MCF 10A (cell line): ENCODE results near the gene PLEKHH1. TPM values are rescaled to one million over a fixed set of nuclear protein-coding genes. Genes with fewer than 3 reads are reported as not detected.

Experiments used
- BruUV-seq: library from RNA; stranded (reverse); fragments of 400-500 nt; replicated peaks from 2 replicates; lab custom pipeline; 2021; lab: Mats Ljungman, UMichigan
- CTCF ChIA-PET: fragments of 300-600 bp; sonication (Branson Sonifier 250); formaldehyde crosslinking; extraction: SDS; loops from one replicate; lab custom pipeline; 2021; ENCODE audit warnings: antibody characterized with exemption, inconsistent platforms; lab: Yijun Ruan, JAX
- POLR2A ChIA-PET: fragments of 300-600, 350-650 bp; sonication (Branson Sonifier 250); formaldehyde crosslinking; extraction: SDS; loops from one replicate; lab custom pipeline; 2020; ENCODE audit warnings: antibody characterized with exemption, inconsistent platforms; lab: Yijun Ruan, JAX
- DNase-seq: peaks from one replicate; pipeline ENCODE4 v3.0.0-alpha.2; 2018; ENCODE audit not compliant: unreplicated experiment
- H3K27ac Mint-ChIP-seq: one replicate; pipeline ENCODE4 v1.8.0; 2022; ENCODE audit warnings: mild to moderate bottlenecking, low read depth, mixed read lengths; ENCODE audit not compliant: unreplicated experiment
- H3K27me3 Mint-ChIP-seq: one replicate; pipeline ENCODE4 v1.8.0; 2022; ENCODE audit warnings: mixed read lengths; ENCODE audit not compliant: insufficient read depth, unreplicated experiment
- H3K36me3 Mint-ChIP-seq: one replicate; pipeline ENCODE4 v1.8.0; 2022; ENCODE audit warnings: mild to moderate bottlenecking, moderate library complexity, mixed read lengths; ENCODE audit not compliant: insufficient read depth, unreplicated experiment
- H3K4me1 Mint-ChIP-seq: one replicate; pipeline ENCODE4 v1.8.0; 2022; ENCODE audit warnings: mixed read lengths; ENCODE audit not compliant: insufficient read depth, unreplicated experiment
- H3K4me3 Mint-ChIP-seq: one replicate; pipeline ENCODE4 v1.8.0; 2022; ENCODE audit warnings: mild to moderate bottlenecking, moderate library complexity, mixed read lengths; ENCODE audit not compliant: unreplicated experiment
- H3K9me3 Mint-ChIP-seq: one replicate; pipeline ENCODE4 v1.8.0; 2022; ENCODE audit warnings: mixed read lengths; ENCODE audit not compliant: unreplicated experiment
- CTCF ChIP-seq: fragments of 200-600 bp; IDR thresholded peaks from one replicate; pipeline ENCODE4 v1.8.0; 2022; ENCODE audit warnings: antibody characterized with exemption, mild to moderate bottlenecking; ENCODE audit not compliant: unreplicated experiment
- intact Hi-C: fragments of 100-400 bp; cut with micrococcal nuclease; formaldehyde crosslinking; loops from 2 replicates; pipeline ENCODE4 v1.14.1; 2022
- total RNA-seq: library from RNA; stranded (reverse); gene quantifications from 2 replicates; pipeline ENCODE4 v1.2.3, GENCODE V29; 2022

The PLEKHH1 gene
- total RNA-seq, 1 experiment from 2014 or later = 5.8 TPM

GRCh38 chr14:67557656-67558055 is 24.6 kb downstream of the PLEKHH1 start:
- H3K4me1 Mint-ChIP-seq = peaks cover 12% of the 10 kb centered on the region
- no peaks in the 10 kb centered on the region for H3K9me3 Mint-ChIP-seq
- H3K4me3 Mint-ChIP-seq = no peak overlapping the region
- no peaks in the 10 kb centered on the region for H3K27me3 Mint-ChIP-seq
- ChIA-PET POLR2A (interaction anchor here (1.3 kb wide), 1 partner anchor 8 kb away, joined by 5 read pairs; no protein-coding TSS in a partner anchor), CTCF (interaction anchor here (1.4 to 1.5 kb wide), 3 partner anchors 14 to 130 kb away, joined by 4 to 11 read pairs (median 8); no protein-coding TSS in a partner anchor)
- intact Hi-C loops = no loop called here
- no TSS peak for BruUV-seq
- no peak for TF ChIP-seq CTCF
- H3K27ac Mint-ChIP-seq = no peak overlapping the region
- no peaks in the 10 kb centered on the region for H3K36me3 Mint-ChIP-seq
- no peak for DNase-seq

GRCh38 chr14:67559639-67560038 is 26.5 kb downstream of the PLEKHH1 start:
- no peak overlapping the region for H3K27ac Mint-ChIP-seq
- CTCF ChIA-PET = interaction anchor here (0.9 to 7.8 kb wide), 3 partner anchors 9 to 112 kb away, joined by 4 to 75 read pairs (median 4); no protein-coding TSS in a partner anchor

GRCh38 chr14:67562025-67562775 is 29.1 kb downstream of the PLEKHH1 start:
- Mint-ChIP-seq H3K9me3 (no peaks in the 10 kb centered on the region), H3K4me3 (no peak overlapping the region), H3K27me3 (no peaks in the 10 kb centered on the region), H3K4me1 (peaks cover 13% of the 10 kb centered on the region), H3K36me3 (no peaks in the 10 kb centered on the region), H3K27ac (no peak overlapping the region)
- CTCF ChIA-PET = interaction anchor here (0.6 to 7.8 kb wide), 5 partner anchors 9 to 135 kb away, joined by 3 to 75 read pairs (median 12); no protein-coding TSS in a partner anchor
- intact Hi-C loops = no loop called here
- BruUV-seq = no TSS peak
- no peak for DNase-seq
- POLR2A ChIA-PET = interaction anchor here (1.1 kb wide), 1 partner anchor 135 kb away, joined by 3 read pairs; no protein-coding TSS in a partner anchor
- TF ChIP-seq CTCF = no peak

More at GRCh38 chr14:67559639-67560038, 26.5 kb downstream of the PLEKHH1 start:
- TF ChIP-seq CTCF = no peak
- H3K27me3 Mint-ChIP-seq = no peaks in the 10 kb centered on the region
- no peaks in the 10 kb centered on the region for H3K36me3 Mint-ChIP-seq
- intact Hi-C loops = no loop called here
- H3K4me3 Mint-ChIP-seq = no peak overlapping the region
- POLR2A ChIA-PET = no interaction called here
- no TSS peak for BruUV-seq
- H3K9me3 Mint-ChIP-seq = no peaks in the 10 kb centered on the region
- DNase-seq = no peak
- H3K4me1 Mint-ChIP-seq = peaks cover 17% of the 10 kb centered on the region

- Mint-ChIP-seq H3K36me3 (no peaks in the 10 kb centered on the region), H3K27ac (no peak overlapping the region), H3K4me1 (peaks cover 17% of the 10 kb centered on the region), H3K9me3 (no peaks in the 10 kb centered on the region), H3K4me3 (no peak overlapping the region), H3K27me3 (no peaks in the 10 kb centered on the region)
- CTCF ChIA-PET = interaction anchor here (1.9 to 7.8 kb wide), 3 partner anchors 9 to 36 kb away, joined by 12 to 75 read pairs (median 15); no protein-coding TSS in a partner anchor
- no peak for TF ChIP-seq CTCF
- POLR2A ChIA-PET = interaction anchor here (0.6 to 1.1 kb wide), 2 partner anchors 135 to 1047 kb away, joined by 3 read pairs; no protein-coding TSS in a partner anchor
- no peak for DNase-seq
- no TSS peak for BruUV-seq
- intact Hi-C loops = no loop called here
Measured at GRCh38 chr14:67562776-67563150, 29.7 kb downstream of the PLEKHH1 start.
